NCI-H2171 (cell line): ENCODE results near the gene CRAMP1.

Experiments used
- DNase-seq: peaks from one replicate; lab custom pipeline; 2025; lab: John Stamatoyannopoulos, UW

The CRAMP1 gene

GRCh38 chr16:1635070-1635469 is 22.9 kb downstream of the CRAMP1 start:
- DNase-seq = no peak

DNA sequence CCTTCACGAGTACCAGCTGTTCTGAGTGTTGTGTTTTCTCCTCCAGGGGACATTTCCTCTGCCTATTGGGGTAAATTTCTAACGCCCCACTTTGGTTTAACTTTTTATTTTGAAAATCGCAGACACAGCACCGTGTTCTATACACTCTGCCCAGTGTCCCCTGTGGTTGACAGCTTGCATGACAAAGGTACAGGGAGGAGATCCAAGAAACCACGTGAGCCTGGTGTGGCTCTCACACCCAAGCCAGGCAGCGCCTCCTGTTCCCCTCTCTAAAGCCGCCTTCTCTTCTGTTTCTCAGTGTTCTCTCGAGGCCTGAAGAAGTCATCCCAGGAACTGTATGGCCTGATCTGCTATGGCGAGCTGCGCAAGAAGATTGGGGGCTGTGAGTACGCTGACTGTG is 25.4 kb downstream of the CRAMP1 start:
- DNase-seq = no peak

DNA sequence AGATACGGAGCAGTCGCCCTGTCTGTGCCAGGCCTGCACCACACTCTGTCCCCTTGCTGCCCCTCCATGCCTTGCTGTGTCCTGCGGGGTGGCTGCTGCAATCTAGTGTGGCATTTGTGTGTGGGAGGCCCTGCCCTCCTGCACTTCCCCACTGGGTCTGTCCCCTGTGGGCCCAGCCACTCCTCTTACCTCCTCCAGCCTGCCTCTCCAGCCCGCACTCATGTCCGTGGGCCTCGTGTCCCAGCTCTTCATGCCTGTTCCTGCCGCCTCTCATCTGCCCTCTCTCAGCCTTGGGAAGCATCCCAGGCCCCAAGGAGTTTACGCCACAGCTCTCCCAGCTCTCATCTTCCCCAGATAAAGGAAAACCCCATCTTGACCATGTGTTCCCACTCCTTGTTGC is 26.6 kb downstream of the CRAMP1 start:
- no peak for DNase-seq

DNA sequence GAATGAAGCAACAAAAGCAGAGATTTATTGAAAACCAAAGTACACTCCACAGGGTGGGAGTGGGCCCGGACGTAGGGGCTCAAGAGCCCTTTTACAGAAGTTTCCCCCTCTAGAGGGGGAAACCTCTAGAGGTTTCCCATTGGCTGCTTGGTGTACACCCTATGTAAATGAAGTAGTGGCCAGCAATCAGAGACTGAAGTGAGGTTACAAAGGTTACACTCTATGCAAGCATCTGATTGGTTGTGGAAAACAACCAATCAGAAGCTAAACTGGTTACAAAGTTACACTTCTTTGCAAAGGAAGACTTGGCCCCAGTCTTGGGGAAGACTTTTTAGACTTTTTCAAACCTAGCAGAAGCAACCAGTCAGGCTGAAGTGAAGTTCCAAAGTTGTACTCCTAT is 27.1 kb downstream of the CRAMP1 start:
- DNase-seq = no peak

DNA sequence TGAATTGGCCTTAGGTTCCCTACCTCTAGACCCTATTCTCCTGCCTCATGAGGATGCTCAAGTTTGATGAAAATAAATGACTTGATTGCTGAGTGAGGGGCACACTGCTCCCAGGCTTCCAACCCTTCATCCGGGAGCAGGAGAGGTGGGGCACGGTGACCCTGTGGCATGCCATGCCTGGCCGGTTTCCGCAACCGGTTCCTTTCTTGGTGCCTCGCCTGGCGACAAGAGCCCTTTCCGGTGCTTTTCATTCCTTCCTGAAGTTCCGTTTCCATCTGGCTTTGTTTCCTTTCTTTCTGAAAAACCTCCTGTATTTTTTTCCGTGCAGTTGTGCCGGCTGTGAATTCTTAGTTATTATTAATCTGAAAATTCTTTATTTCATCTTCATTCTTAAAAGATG is 27.7 kb downstream of the CRAMP1 start:
- DNase-seq = no peak

DNA sequence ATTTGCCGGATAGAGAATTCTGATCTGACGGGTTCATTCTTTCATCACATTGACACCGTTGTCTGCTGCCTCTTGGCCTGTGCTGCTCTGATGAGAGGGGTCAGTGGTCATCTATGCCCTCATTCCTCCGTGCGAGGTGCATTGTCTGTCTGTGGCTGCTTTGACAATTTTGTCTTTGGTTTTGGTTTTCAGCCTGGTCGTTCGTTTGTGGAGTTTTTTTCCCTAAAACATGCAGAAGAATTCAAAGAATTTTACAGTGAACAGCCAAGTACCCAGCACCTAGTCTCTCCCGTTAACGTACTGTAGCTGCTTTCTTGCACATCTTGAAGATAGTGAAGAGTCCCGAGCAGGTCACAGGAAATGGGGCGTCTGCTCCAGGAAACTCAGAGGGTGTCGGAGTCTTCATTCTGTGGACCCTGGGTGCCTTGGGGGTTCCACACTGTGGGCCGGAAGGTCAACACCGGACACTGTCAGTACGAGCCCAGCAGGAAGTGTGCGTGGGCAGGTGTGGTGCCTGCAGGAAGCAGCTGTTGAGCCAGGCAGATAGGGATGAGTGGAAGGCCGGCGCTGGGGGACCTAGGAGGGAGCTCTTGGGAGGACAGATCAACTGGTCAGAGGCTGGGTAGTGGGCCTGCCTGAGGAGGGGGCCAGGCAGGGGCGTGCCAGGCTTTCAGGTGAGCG is 28.2 kb downstream of the CRAMP1 start:
- no peak for DNase-seq

GRCh38 chr16:1641261-1641660 is 29.1 kb downstream of the CRAMP1 start:
- no peak for DNase-seq

- DNase-seq = no peak
Observed at GRCh38 chr16:1642148-1642547, 30.0 kb downstream of the CRAMP1 start.

DNA sequence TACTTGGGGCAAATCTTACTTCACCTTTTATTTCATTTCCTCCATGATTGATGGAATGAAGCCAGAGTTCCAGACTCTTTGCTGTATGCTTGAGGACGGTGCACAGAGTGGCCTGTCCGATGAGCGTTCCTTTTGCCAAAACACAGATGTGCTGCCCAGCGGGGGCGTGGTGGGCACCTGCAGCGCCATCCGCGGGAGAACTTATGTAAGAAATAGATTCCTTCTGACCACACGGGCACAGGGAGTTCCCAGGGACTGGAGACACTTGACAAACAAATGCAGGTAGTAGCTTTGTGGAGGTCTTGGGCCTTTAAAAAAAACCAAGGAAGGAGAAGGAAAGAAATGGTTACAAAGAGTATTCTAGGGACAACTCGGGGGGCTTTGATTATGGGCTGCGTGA is 30.6 kb downstream of the CRAMP1 start:
- DNase-seq = no peak

GRCh38 chr16:1643521-1643920 is 31.4 kb downstream of the CRAMP1 start:
- DNase-seq = no peak

- no peak for DNase-seq
Observed at GRCh38 chr16:1645914-1646525, 33.9 kb downstream of the CRAMP1 start.

DNA sequence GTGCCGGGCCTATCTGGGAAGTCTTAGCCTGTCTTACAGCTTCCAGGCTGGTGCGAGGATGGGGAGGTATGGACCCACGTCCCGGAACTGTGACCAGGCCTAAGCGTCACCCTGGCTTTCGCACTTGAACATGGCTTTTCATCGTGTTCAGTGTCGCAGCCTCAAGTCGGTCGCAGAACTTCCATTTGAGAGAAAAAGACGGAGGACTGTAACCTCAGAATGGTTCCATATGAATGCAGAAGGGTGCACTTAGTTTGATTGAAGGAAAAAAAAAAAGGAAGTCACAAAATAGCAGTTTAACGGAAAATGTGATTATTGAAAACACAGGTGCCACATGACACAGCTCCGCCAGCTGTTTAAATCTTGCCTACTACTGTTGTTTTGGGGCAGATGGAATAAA is 35.7 kb downstream of the CRAMP1 start:
- no peak for DNase-seq

DNA sequence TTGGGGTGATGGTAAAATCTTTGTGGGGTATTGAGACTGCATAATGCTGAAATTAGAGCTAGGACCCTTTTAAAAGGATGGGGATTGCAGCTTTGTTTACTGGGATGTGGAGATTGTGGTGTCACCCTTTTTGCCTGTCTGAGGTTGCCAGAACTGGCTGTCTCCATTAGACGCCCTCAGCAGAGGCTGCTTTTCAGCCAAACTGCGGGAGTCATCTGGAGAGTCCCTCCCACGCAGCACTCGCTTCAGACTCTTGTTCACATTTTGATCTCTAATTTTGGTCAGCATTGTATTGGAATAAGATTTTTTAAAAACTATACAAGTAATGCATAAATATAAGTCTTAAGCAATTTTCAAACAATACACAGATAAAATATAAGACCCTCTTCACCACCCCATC is 38.0 kb downstream of the CRAMP1 start:
- no peak for DNase-seq

- no peak for DNase-seq
Observed at GRCh38 chr16:1651094-1651973, 39.2 kb downstream of the CRAMP1 start.

DNA sequence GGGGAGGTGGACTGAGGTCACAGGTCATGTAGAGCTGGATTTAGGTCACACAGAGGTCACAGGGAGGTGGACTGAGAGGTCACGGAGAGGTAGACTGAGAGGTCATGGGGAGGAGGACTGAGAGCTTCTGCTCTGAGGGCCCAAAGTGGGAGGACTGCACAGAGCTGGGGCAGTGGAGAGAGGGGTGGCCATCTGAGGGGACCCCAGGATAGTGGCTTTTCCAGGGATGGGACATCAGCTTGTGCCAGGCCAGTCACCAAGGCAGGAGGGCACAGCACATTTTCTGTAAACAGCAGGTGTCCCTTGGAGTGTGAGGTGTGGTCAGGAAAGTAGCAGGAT is 39.8 kb downstream of the CRAMP1 start:
- no peak for DNase-seq

- no peak for DNase-seq
Observed at GRCh38 chr16:1653023-1653422, 40.9 kb downstream of the CRAMP1 start.

- DNase-seq = no peak
Observed at GRCh38 chr16:1654505-1655268, 42.5 kb downstream of the CRAMP1 start.

GRCh38 chr16:1655269-1655807 is 43.2 kb downstream of the CRAMP1 start:
- DNase-seq = no peak

- DNase-seq = no peak
Observed at GRCh38 chr16:1655909-1656807, 44.0 kb downstream of the CRAMP1 start.

- no peak for DNase-seq
Observed at GRCh38 chr16:1656808-1657617, 44.9 kb downstream of the CRAMP1 start.
